Psoas muscle (tissue), 8 donors: ENCODE results near the gene GPAM. TPM values are rescaled to one million over a fixed set of nuclear protein-coding genes. Genes with fewer than 3 reads are reported as not detected.

Source experiments
- ATAC-seq, 4 donors: fragments of 200-7000 bp; cut with Tn5 transposase; one replicate each; pipeline ENCODE4 v1.9.1; 2020; ENCODE audit warnings: moderate library complexity in 3 of 4, mild to moderate bottlenecking in 2 of 4
- DNase-seq, 2 donors: peaks; one replicate each; pipeline ENCODE4 v3.0.0-alpha.2; 2020
- H3K27ac ChIP-seq: fragments of 200-600 bp; one replicate; pipeline ENCODE4 v1.8.0; 2022
- H3K27me3 ChIP-seq, 3 donors: fragments of 200-600 bp in 1 of 3; one replicate each; pipeline versions ENCODE4 v1.6.1 to v1.8.0; 2013 to 2022; ENCODE audit warnings: low read length in 2 of 3, mild to moderate bottlenecking in 2 of 3, moderate library complexity in 1 of 3; ENCODE audit not compliant: insufficient read depth in 3 of 3
- H3K36me3 ChIP-seq, 2 donors: fragments of 200-600 bp in 1 of 2; one replicate each; pipeline versions ENCODE4 v1.6.1 to v1.8.0; 2013 to 2022; ENCODE audit warnings: low read depth in 1 of 2, mild to moderate bottlenecking in 1 of 2, moderate library complexity in 1 of 2; ENCODE audit not compliant: insufficient read depth in 1 of 2
- H3K4me1 ChIP-seq: fragments of 200-600 bp; one replicate; pipeline ENCODE4 v1.8.0; 2022
- H3K4me3 ChIP-seq: fragments of 200-600 bp; one replicate; pipeline ENCODE4 v1.8.0; 2022; ENCODE audit warnings: mild to moderate bottlenecking
- H3K9me3 ChIP-seq: fragments of 200-600 bp; one replicate; pipeline ENCODE4 v1.8.0; 2022
- CTCF ChIP-seq: fragments of 200-600 bp; IDR thresholded peaks from one replicate; pipeline ENCODE4 v1.8.0; 2022; ENCODE audit warnings: antibody characterized with exemption
- WGBS, 3 donors: extraction: QIAGEN DNeasy Blood & Tissue Kit; methylation state at CpG; one replicate each; pipeline versions ENCODE4 v1.1.6 to v1.1.7; 2013; 5-methylcytosine and 5-hydroxymethylcytosine counted together
- intact Hi-C, 2 donors: fragments of 100-400 bp; cut with DNase I; formaldehyde crosslinking; loops; one replicate each; pipeline versions ENCODE4 v1.11.0 to v1.14.2; 2022
- polyA plus RNA-seq, 3 donors: library from polyadenylated mRNA; stranded (reverse); fragments of 200-250 nt; gene quantifications; one replicate each; pipeline ENCODE4 v1.2.3, GENCODE V29; 2013
- total RNA-seq, 4 donors: library from RNA; stranded (reverse); fragmentation: NEBNext Ultra II Directional in 2 of 4; extraction: Animal tissue kit (Norgen Biotek cat#: 25700) in 2 of 4; gene quantifications; one replicate each; pipeline versions ENCODE4 v1.2.1 to v1.2.4, GENCODE V29; 2021 to 2023
- donor health status: healthy with polysubstance abuse.
- donor health status: DM: no; HTN: no; CAD: no; lungs with moderate emphysema.
- donor health status: Bipolar disorder and iron deficiency.
- donor health status: healthy.
- donor health status: DM: yes; HTN: yes; CAD: no.
- donor health status: DM: no; HTN: no; CAD: no.
- donor health status: DM: no; HTN: no; CAD: no.
- donor health status: DM: yes; HTN: yes; CAD: no.

GPAM gene
- total and polyA plus RNA-seq, 7 donors, result 3.2 to 20.1 (median 11.9) TPM

DNA sequence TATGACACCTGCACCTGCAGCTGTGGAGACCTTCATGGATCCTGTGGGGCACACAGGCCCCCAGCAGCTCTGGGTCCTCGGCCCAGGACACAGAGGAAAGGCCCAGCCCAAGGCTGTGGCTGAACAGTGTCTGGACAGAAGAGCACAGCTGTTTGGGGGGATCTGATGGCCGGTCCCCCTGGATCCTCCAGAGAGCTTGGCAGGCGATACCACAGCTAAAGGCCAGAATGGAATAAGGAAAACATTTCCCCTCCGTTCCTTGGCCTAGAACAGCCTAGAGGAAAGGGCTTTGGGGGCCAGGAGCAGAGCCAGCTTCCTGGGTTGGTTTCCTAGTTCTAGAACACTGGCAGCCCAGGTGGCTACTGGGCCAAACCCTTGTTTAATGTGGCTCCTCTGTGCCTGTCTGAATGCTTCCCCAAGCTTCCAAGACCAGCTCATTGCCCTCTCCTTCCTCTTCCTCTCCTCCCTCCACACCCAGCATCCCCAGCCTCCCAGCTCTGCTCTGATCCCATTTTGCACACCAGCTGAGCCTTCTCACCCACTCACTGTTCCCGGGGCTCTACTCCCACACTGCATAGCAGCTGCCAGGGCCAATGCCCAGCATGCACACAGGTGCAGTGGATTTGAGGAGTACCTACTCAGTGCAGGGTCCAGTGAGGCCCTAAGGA is 46.9 kb downstream of the GPAM start:
- Histone ChIP-seq H3K36me3 (no peaks in the 10 kb centered on the region), H3K9me3 (no peaks in the 10 kb centered on the region), H3K27me3 (no peaks in the 10 kb centered on the region), H3K4me3 (no peak overlapping the region), H3K4me1 (no peaks in the 10 kb centered on the region), H3K27ac (no peak overlapping the region)
- ATAC-seq, result no peak
- intact Hi-C loops, result no loop called here
- DNase-seq, result no peak
- TF ChIP-seq CTCF, result no peak
- WGBS, 3 donors, result 48 to 60% (median 60%) methylated on average over 5 of the region's 5 CpGs

GRCh38 chr10:112135604-112136003 is 48.0 kb downstream of the GPAM start:
- no peak overlapping the region for H3K27ac ChIP-seq
- DNase-seq (no peak), ATAC-seq (no peak)
- H3K4me3 ChIP-seq, result no peak overlapping the region
- no peaks in the 10 kb centered on the region for H3K4me1 ChIP-seq
- H3K27me3 ChIP-seq, result no peaks in the 10 kb centered on the region
- intact Hi-C loops, result no loop called here
- no peaks in the 10 kb centered on the region for H3K36me3 ChIP-seq
- 80 to 87% (median 83%) methylated on average over 4 of the region's 4 CpGs for WGBS, 3 donors
- TF ChIP-seq CTCF, result no peak
- H3K9me3 ChIP-seq, result no peaks in the 10 kb centered on the region

DNA sequence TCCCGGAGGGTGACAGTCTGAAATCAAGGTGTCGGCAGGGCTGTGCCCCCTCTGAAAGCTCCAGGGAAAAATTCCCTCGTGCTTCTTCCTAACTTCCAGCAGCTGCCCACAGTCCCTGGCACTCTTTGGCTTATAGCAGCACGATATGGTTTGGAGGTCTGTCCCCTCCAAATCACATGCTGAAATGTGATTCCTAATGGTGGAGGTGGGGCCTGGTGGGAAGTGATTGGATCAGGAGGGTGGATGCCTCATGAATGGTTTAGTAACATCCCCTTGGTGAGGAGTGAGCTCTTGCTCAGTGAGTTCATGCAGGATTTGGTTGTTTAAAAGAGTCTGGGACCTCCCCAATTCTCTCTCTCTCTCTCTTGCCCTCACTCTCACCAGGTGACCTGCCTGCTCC is 51.1 kb downstream of the GPAM start:
- no peak for TF ChIP-seq CTCF
- Histone ChIP-seq H3K4me1 (no peaks in the 10 kb centered on the region), H3K9me3 (no peaks in the 10 kb centered on the region), H3K27ac (no peak overlapping the region), H3K36me3 (no peaks in the 10 kb centered on the region), H3K4me3 (no peak overlapping the region), H3K27me3 (no peaks in the 10 kb centered on the region)
- DNase-seq (no peak), ATAC-seq (peak; percentile 13 to 55 (median 36))
- WGBS, 3 donors, result 24 to 34% (median 27%) methylated on average over 4 of the region's 4 CpGs
- intact Hi-C loops, result no loop called here

- no peak for DNase-seq
- no peaks in the 10 kb centered on the region for H3K4me1 ChIP-seq
- no peaks in the 10 kb centered on the region for H3K27me3 ChIP-seq
- no peak overlapping the region for H3K27ac ChIP-seq
- no peak overlapping the region for H3K4me3 ChIP-seq
- no peaks in the 10 kb centered on the region for H3K36me3 ChIP-seq
- 45 to 50% (median 47%) methylated on average over 3 of the region's 3 CpGs for WGBS, 3 donors
- no peaks in the 10 kb centered on the region for H3K9me3 ChIP-seq
- intact Hi-C loops, result no loop called here
- ATAC-seq, result peak; percentile 57 to 87 (median 69)
- TF ChIP-seq CTCF, result no peak
These were observed 51.6 kb downstream of the GPAM start for GRCh38 chr10:112131996-112132395.

DNA sequence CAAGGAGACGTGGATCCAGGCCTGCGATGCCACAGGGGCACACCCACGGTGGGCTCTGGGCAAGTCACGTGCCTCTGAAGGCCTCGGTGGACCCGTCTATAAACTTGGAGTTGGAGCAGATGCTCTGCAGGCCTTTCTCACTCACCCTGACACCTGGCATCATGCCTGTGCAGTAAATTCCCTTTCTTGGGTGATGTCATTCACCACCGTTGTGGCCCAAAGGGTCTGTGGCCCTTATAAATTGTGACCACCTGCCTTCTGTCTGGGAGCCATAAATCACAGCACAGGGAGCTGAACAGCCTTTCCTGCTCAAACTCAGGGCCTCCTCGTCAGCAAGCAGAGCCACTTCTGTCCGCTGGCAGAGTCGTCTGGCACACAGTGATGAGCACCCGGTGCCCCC is 52.2 kb downstream of the GPAM start:
- no peak for TF ChIP-seq CTCF
- H3K4me3 ChIP-seq, result no peak overlapping the region
- no peaks in the 10 kb centered on the region for H3K9me3 ChIP-seq
- H3K4me1 ChIP-seq, result no peaks in the 10 kb centered on the region
- DNase-seq, result no peak
- 33 to 42% (median 37%) methylated on average over 11 of the region's 11 CpGs for WGBS, 3 donors
- intact Hi-C loops, result no loop called here
- H3K27me3 ChIP-seq, result no peaks in the 10 kb centered on the region
- H3K27ac ChIP-seq, result no peak overlapping the region
- peak in 1 of 4 donors; percentile 36 for ATAC-seq
- H3K36me3 ChIP-seq, result no peaks in the 10 kb centered on the region
